ENCODE data around the gene MSH2.
"Not testable (repeated sequence)": the region's sequence is repeated elsewhere in the genome, so short reads cannot be mapped to it uniquely, and the experiment has no call there.

The MSH2 gene

GRCh38 chr2:47359375-47359868, 43.5 kb upstream of the MSH2 start:
- H3K9ac ChIP-seq: no peak overlapping the region
- H4K20me1 ChIP-seq (ENCODE audit: insufficient read depth): no peaks in the 10 kb centered on the region
- no peak overlapping the region for H3K4me3 ChIP-seq (IDR thresholded peaks at IDR 0.05; ENCODE audit: insufficient read depth, low read depth, low read length)
- H3K27me3 ChIP-seq (ENCODE audit: insufficient read depth, low read depth): no peaks in the 10 kb centered on the region
- no peak overlapping the region for H3K27ac ChIP-seq
- no peaks in the 10 kb centered on the region for H3K79me2 ChIP-seq (ENCODE audit: insufficient read depth, low read depth)
- no peaks in the 10 kb centered on the region for H3K4me1 ChIP-seq (ENCODE audit: low read depth, poor library complexity, severe bottlenecking)
- no peaks in the 10 kb centered on the region for H3K36me3 ChIP-seq (ENCODE audit: insufficient read depth)
- no peak for TF ChIP-seq CTCF (conservative IDR thresholded peaks at IDR 0.05; ENCODE audit: low read depth, low read length)
- no peak overlapping the region for H3K4me2 ChIP-seq
- no peak overlapping the region for H2AFZ ChIP-seq (ENCODE audit: low read depth)

- H4K20me1 ChIP-seq (ENCODE audit: insufficient read depth): no peaks in the 10 kb centered on the region
- H3K9ac ChIP-seq: no peak overlapping the region
- H3K79me2 ChIP-seq (ENCODE audit: insufficient read depth, low read depth): no peaks in the 10 kb centered on the region
- H3K27ac ChIP-seq: no peak overlapping the region
- no peaks in the 10 kb centered on the region for H3K4me1 ChIP-seq (ENCODE audit: low read depth, poor library complexity, severe bottlenecking)
- H2AFZ ChIP-seq (ENCODE audit: low read depth): no peak overlapping the region
- no peak overlapping the region for H3K4me2 ChIP-seq
- TF ChIP-seq CTCF (conservative IDR thresholded peaks at IDR 0.05; ENCODE audit: low read depth, low read length): no peak
- H3K4me3 ChIP-seq (IDR thresholded peaks at IDR 0.05; ENCODE audit: insufficient read depth, low read depth, low read length): no peak overlapping the region
- H3K27me3 ChIP-seq (ENCODE audit: insufficient read depth, low read depth): no peaks in the 10 kb centered on the region
- no peaks in the 10 kb centered on the region for H3K36me3 ChIP-seq (ENCODE audit: insufficient read depth)
These were observed 42.7 kb upstream of the MSH2 start for GRCh38 chr2:47360283-47360682.

- H2AFZ ChIP-seq (ENCODE audit: low read depth): no peak overlapping the region
- no peak overlapping the region for H3K27ac ChIP-seq
- H3K36me3 ChIP-seq (ENCODE audit: insufficient read depth): no peaks in the 10 kb centered on the region
- no peak overlapping the region for H3K9ac ChIP-seq
- no peak overlapping the region for H3K4me3 ChIP-seq (IDR thresholded peaks at IDR 0.05; ENCODE audit: insufficient read depth, low read depth, low read length)
- H3K4me1 ChIP-seq (ENCODE audit: low read depth, poor library complexity, severe bottlenecking): no peaks in the 10 kb centered on the region
- no peaks in the 10 kb centered on the region for H3K79me2 ChIP-seq (ENCODE audit: insufficient read depth, low read depth)
- no peak overlapping the region for H3K4me2 ChIP-seq
- H3K27me3 ChIP-seq (ENCODE audit: insufficient read depth, low read depth): no peaks in the 10 kb centered on the region
- no peak for TF ChIP-seq CTCF (conservative IDR thresholded peaks at IDR 0.05; ENCODE audit: low read depth, low read length)
- no peaks in the 10 kb centered on the region for H4K20me1 ChIP-seq (ENCODE audit: insufficient read depth)
These were observed 42.0 kb upstream of the MSH2 start for GRCh38 chr2:47360927-47361326.

- not testable (repeated sequence) for H3K4me2 ChIP-seq; H3K27me3 ChIP-seq (ENCODE audit: insufficient read depth, low read depth); H3K27ac ChIP-seq; H4K20me1 ChIP-seq (ENCODE audit: insufficient read depth); H2AFZ ChIP-seq (ENCODE audit: low read depth); H3K4me3 ChIP-seq (IDR thresholded peaks at IDR 0.05; ENCODE audit: insufficient read depth, low read depth, low read length); H3K9ac ChIP-seq; H3K4me1 ChIP-seq (ENCODE audit: low read depth, poor library complexity, severe bottlenecking); H3K36me3 ChIP-seq (ENCODE audit: insufficient read depth); H3K79me2 ChIP-seq (ENCODE audit: insufficient read depth, low read depth)
These were observed 41.3 kb upstream of the MSH2 start for GRCh38 chr2:47361505-47362229.

GRCh38 chr2:47373747-47374146, 29.2 kb upstream of the MSH2 start:
- Histone ChIP-seq H3K36me3 (ENCODE audit: insufficient read depth) (no peaks in the 10 kb centered on the region), H3K4me2 (no peak overlapping the region)
- TF ChIP-seq CTCF (conservative IDR thresholded peaks at IDR 0.05; ENCODE audit: low read depth, low read length): no peak

More at GRCh38 chr2:47373747-47374146, 29.2 kb upstream of the MSH2 start:
- H4K20me1 ChIP-seq (ENCODE audit: insufficient read depth): no peaks in the 10 kb centered on the region
- no peaks in the 10 kb centered on the region for H3K27me3 ChIP-seq (ENCODE audit: insufficient read depth, low read depth)
- H3K27ac ChIP-seq: no peak overlapping the region
- H3K9ac ChIP-seq: no peak overlapping the region
- H3K4me1 ChIP-seq (ENCODE audit: low read depth, poor library complexity, severe bottlenecking): no peaks in the 10 kb centered on the region
- no peaks in the 10 kb centered on the region for H3K79me2 ChIP-seq (ENCODE audit: insufficient read depth, low read depth)
- no peak overlapping the region for H2AFZ ChIP-seq (ENCODE audit: low read depth)
- H3K4me3 ChIP-seq (IDR thresholded peaks at IDR 0.05; ENCODE audit: insufficient read depth, low read depth, low read length): no peak overlapping the region
